Stomach (tissue), 9 donors: Measurements from ENCODE around the gene CDC42EP1. TPM values are rescaled to one million over a fixed set of nuclear protein-coding genes. Genes with fewer than 3 reads are reported as not detected.

ENCODE experiments used
- DNase-seq, 2 donors: peaks; one replicate each; pipeline versions ENCODE4 v3.0.0 to v3.0.0-alpha.2; 2013 to 2019
- H3K27ac ChIP-seq, 5 donors: fragments of 200-600 bp in 4 of 5; sonication (generic) in 4 of 5; one replicate each; pipeline ENCODE4 v1.5.1; 2013 to 2019; ENCODE audit warnings: mild to moderate bottlenecking in 1 of 5, moderate library complexity in 1 of 5
- H3K27me3 ChIP-seq, 3 donors: fragments of 200-600 bp; sonication (generic); one replicate each; pipeline ENCODE4 v1.5.1; 2017 to 2019; ENCODE audit warnings: mixed run types in 1 of 3
- H3K36me3 ChIP-seq, 4 donors: fragments of 200-600 bp; sonication (generic); 1 replicate in 3 of 4; 2 replicates in 1 of 4; pipeline ENCODE4 v1.5.1; 2016 to 2019
- H3K4me1 ChIP-seq, 4 donors: fragments of 200-600 bp; sonication (generic); one replicate each; pipeline ENCODE4 v1.5.1; 2016 to 2019
- H3K4me3 ChIP-seq, 4 donors: fragments of 200-600 bp; sonication (generic) in 3 of 4; one replicate each; pipeline ENCODE4 v1.5.1; 2016 to 2019; ENCODE audit warnings: mild to moderate bottlenecking in 1 of 4
- H3K9me3 ChIP-seq, 4 donors: fragments of 200-600 bp; sonication (generic); one replicate each; pipeline ENCODE4 v1.5.1; 2016 to 2019
- EP300 ChIP-seq: sonication (generic); formaldehyde crosslinking; IDR thresholded peaks from one replicate; pipeline ENCODE4 v1.6.1; 2017; ENCODE audit warnings: antibody characterized with exemption
- POLR2A ChIP-seq, 4 donors: fragments of 450-650 bp; IDR thresholded peaks; one replicate each; pipeline ENCODE4 v1.6.1; 2016; ENCODE audit warnings: antibody characterized with exemption in 4 of 4, control low read depth in 2 of 4, mild to moderate bottlenecking in 1 of 4, moderate library complexity in 1 of 4
- POLR2AphosphoS5 ChIP-seq, 3 donors: sonication (generic); formaldehyde crosslinking; IDR thresholded peaks; one replicate each; pipeline ENCODE4 v1.6.1; 2016; ENCODE audit warnings: antibody characterized with exemption in 3 of 3
- WGBS, 5 donors: extraction: QIAGEN DNeasy Blood & Tissue Kit in 3 of 5; methylation state at CpG; one replicate each; pipeline versions ENCODE4 v1.1.5 to v1.1.7; 2013 to 2018; 5-methylcytosine and 5-hydroxymethylcytosine counted together
- intact Hi-C: fragments of 100-400 bp; cut with DNase I; formaldehyde crosslinking; loops from one replicate; pipeline ENCODE4 v1.15.1; 2023; ENCODE audit warnings: low total_unique reads
- polyA plus RNA-seq, 3 donors: library from polyadenylated mRNA; stranded (reverse); fragments of 200-250 nt; gene quantifications; one replicate each; pipeline ENCODE4 v1.2.3, GENCODE V29; 2013
- total RNA-seq, 5 donors: library from RNA; depleted of rRNA; stranded (reverse); fragments of >200 nt; gene quantifications; one replicate each; pipeline versions ENCODE4 v1.1.0 to v1.2.3, GENCODE V29; 2014 to 2016
- TF ChIP-seq, protein P1 (sequence below), 7 experiments: fragments of 450-650 bp in 4 of 7; fragments of 200-600 bp in 3 of 7; sonication (generic) in 3 of 7; IDR thresholded peaks; one replicate each; pipeline ENCODE4 v1.5.1; 2016 to 2019; ENCODE audit warnings: antibody characterized with exemption in 7 of 7, control low read depth in 2 of 7, mild to moderate bottlenecking in 1 of 7
- donor health status: healthy with polysubstance abuse.
- donor health status: Bipolar disorder and iron deficiency.
- donor health status: healthy.

The CDC42EP1 gene
- total and polyA plus RNA-seq, 8 donors: 28.6 to 195 (median 80.1) TPM

DNA sequence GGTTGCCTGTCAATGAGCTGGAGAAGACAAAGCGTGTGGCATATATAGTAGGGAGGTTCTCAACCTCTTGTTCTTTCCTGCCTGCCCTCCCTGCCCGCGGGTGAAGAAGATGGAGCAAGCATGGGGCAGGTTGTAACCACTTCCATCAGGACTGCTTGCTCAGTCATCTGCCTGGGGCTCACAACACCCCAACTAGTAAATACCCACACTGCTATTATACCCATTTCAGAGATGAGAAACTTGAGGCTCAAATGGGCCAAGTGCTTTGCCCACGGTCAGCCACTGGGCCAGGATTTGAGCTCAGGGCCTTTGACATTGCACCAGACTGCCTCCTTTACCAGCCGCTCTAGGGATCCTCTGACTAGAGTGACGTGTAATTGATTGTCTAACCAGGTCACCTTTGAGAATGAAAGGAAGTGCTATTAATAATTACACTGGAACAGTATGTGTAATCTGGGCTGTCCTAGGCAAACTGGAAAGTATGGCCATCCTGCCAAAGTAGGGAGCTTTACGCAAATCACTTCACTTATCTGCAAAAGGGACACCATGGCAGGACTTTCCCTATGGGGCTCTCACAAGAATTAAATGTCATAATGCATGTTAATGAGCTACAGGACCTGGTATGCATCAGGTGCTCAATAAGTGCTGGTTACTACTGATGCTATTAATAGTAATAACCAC, 2.8 kb upstream of the CDC42EP1 start:
- no peak overlapping the region for H3K4me3 ChIP-seq
- H3K27ac ChIP-seq: peak overlapping the region; percentile 98 to 100 (median 99)
- no peaks in the 10 kb centered on the region for H3K36me3 ChIP-seq
- H3K27me3 ChIP-seq: peaks cover 0 to 21% (median 0%) of the 10 kb centered on the region in 3 donors
- 39 to 63% (median 50%) methylated on average over 7 of the region's 7 CpGs for WGBS, 5 donors
- H3K9me3 ChIP-seq: no peaks in the 10 kb centered on the region
- intact Hi-C loops: no loop called here
- peaks cover 45 to 58% (median 52%) of the 10 kb centered on the region in 4 donors for H3K4me1 ChIP-seq
- peak in 1 of 2 donors; percentile 80 for DNase-seq
- TF ChIP-seq, protein P1, sequence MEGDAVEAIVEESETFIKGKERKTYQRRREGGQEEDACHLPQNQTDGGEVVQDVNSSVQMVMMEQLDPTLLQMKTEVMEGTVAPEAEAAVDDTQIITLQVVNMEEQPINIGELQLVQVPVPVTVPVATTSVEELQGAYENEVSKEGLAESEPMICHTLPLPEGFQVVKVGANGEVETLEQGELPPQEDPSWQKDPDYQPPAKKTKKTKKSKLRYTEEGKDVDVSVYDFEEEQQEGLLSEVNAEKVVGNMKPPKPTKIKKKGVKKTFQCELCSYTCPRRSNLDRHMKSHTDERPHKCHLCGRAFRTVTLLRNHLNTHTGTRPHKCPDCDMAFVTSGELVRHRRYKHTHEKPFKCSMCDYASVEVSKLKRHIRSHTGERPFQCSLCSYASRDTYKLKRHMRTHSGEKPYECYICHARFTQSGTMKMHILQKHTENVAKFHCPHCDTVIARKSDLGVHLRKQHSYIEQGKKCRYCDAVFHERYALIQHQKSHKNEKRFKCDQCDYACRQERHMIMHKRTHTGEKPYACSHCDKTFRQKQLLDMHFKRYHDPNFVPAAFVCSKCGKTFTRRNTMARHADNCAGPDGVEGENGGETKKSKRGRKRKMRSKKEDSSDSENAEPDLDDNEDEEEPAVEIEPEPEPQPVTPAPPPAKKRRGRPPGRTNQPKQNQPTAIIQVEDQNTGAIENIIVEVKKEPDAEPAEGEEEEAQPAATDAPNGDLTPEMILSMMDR (IDR thresholded peaks at IDR 0.05): no peak
- TF ChIP-seq POLR2AphosphoS5 (IDR thresholded peaks at IDR 0.05) (peak; percentile 19 to 83 (median 78)), EP300 (no peak), POLR2A (IDR thresholded peaks at IDR 0.05) (no peak)

DNA sequence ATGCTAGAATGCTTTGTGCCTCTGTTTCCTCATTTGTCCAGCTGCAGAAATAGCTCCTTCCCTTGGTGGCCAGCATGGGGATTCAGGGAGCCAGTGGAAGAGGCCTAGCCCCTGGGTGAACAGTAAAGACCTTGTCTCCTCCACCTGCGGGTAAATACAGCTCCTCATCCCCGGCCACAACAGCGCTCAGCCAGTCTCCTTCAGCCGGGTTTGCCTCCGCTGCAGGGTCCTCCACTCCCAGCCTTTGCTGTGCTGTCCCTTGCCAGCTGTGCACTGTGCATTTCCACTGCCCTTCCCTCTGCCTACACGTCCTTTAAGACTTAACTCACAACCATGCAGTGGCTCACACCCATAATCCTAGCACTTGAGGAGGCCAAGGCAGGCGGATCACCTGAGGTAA, 1.5 kb upstream of the CDC42EP1 start:
- TF ChIP-seq EP300: no peak
- no peak for TF ChIP-seq POLR2A (IDR thresholded peaks at IDR 0.05)
- TF ChIP-seq, protein P1 (IDR thresholded peaks at IDR 0.05): no peak
- no peak for TF ChIP-seq POLR2AphosphoS5 (IDR thresholded peaks at IDR 0.05)
- WGBS, 5 donors: 47 to 70% (median 66%) methylated on average over 7 of the region's 7 CpGs
- Histone ChIP-seq H3K4me3 (no peak overlapping the region), H3K9me3 (no peaks in the 10 kb centered on the region), H3K27ac (peak overlapping the region; percentile 98 to 100 (median 99)), H3K36me3 (no peaks in the 10 kb centered on the region), H3K4me1 (peaks cover 49 to 68% (median 61%) of the 10 kb centered on the region in 4 donors), H3K27me3 (peaks cover 0 to 25% (median 0%) of the 10 kb centered on the region in 3 donors)
- DNase-seq: no peak
- intact Hi-C loops: no loop called here

DNA sequence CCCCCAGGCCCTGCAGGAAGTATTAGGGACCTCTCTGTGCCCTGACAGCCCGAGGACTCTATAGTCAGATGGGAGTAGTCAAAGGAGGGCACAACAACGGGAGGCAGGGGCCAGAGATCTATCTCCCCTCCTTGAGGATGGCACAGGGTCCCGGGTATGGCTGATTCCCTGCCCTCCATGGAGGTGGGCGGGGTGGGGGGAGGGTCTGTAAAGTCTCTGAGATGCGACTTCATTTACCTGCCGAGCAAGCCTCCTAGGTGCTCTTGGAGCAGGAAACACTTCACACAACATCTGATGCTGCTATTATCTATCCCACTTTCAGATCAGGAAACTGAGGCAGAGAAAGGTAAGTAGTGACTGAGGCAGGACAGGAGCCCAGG, 769 bp upstream of the CDC42EP1 start:
- TF ChIP-seq, protein P1 (IDR thresholded peaks at IDR 0.05): no peak
- WGBS, 5 donors: 28 to 60% (median 42%) methylated on average over 5 to 6 of the region's 6 CpGs
- intact Hi-C loops: no loop called here
- Histone ChIP-seq H3K27me3 (peaks cover 0 to 25% (median 0%) of the 10 kb centered on the region in 3 donors), H3K27ac (peak overlapping the region; percentile 98 to 100 (median 99)), H3K4me3 (peak overlapping the region; percentile 60 to 97 (median 75)), H3K9me3 (no peaks in the 10 kb centered on the region), H3K4me1 (peaks cover 56 to 75% (median 68%) of the 10 kb centered on the region in 4 donors), H3K36me3 (no peaks in the 10 kb centered on the region)
- no peak for DNase-seq

DNA sequence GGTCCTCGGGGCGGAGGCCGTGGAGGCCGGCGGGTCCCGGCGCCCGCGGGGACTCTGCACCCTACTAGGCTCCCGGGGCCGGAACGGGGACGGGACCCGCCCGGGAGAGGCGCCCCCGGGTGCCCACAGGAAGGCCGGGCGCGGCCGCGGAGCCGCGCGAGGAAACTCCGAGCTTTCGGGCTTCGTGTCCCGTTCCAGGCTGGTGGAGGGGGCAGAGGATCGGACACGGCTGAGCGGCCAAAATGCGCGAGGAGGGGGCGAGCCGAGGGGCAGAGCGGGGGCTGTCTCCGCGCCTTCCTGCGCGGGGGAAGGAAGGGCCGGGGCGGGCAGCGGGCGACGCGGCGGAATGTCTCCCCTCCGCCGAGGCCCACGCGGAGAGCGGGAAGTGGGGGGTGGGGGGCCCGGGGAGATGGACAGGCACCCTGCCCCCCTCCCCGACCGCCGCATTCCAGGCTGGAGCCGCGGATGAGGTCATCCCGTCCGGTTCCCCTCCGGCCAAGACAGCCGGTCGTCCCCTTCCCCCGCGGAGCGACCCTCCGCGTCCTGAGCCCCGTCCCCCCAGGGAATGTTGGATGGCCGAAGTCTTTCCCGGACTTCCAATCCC, 430 bp downstream of the CDC42EP1 start:
- Histone ChIP-seq H3K36me3 (peaks cover under 1 to 2% (median 1%) of the 10 kb centered on the region in 4 donors), H3K4me1 (peaks cover 61 to 87% (median 80%) of the 10 kb centered on the region in 4 donors), H3K9me3 (no peaks in the 10 kb centered on the region), H3K27me3 (peaks cover 0 to 25% (median 0%) of the 10 kb centered on the region in 3 donors), H3K27ac (peak overlapping the region; percentile 98 to 100 (median 99)), H3K4me3 (peak overlapping the region; percentile 60 to 97 (median 75))
- DNase-seq: peak in 1 of 2 donors; percentile 86
- intact Hi-C loops: no loop called here
- TF ChIP-seq, protein P1 (IDR thresholded peaks at IDR 0.05): no peak
- TF ChIP-seq EP300: no peak
- TF ChIP-seq POLR2AphosphoS5 (IDR thresholded peaks at IDR 0.05): no peak
- TF ChIP-seq POLR2A (IDR thresholded peaks at IDR 0.05): no peak
- 0 to 1% (median 1%) methylated on average over 48 to 68 of the region's 72 CpGs for WGBS, 5 donors
